Brain pericyte (primary cell): Measurements from ENCODE around the gene SLC4A5.
"Not testable (repeated sequence)": the region's sequence is repeated elsewhere in the genome, so short reads cannot be mapped to it uniquely, and the experiment has no call there.

Source experiments
- DNase-seq: peaks from one replicate; pipeline ENCODE4 v3.0.0-alpha.2; 2012; ENCODE audit warnings: low read depth, low spot score

Gene SLC4A5

DNA sequence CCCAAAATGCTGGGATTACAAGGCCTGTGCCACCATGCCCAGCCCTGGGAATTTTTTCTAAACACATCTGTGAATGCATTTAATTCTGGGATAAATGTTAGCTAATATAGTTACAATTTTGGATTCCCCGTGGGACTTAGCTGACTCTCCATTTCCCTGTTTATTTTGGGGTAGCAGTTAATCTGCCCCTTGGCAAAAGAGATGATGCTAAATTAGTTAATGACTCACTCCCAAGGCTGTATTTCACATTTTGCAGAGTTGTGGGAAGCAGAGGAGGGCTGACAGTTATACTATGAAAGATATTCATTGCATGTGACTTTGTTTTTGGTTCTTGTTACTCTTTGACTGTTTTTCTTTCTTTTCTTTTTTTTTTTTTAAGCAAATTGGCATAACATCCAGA lies 141.6 kb downstream of the SLC4A5 start:
- no peak for DNase-seq

DNA sequence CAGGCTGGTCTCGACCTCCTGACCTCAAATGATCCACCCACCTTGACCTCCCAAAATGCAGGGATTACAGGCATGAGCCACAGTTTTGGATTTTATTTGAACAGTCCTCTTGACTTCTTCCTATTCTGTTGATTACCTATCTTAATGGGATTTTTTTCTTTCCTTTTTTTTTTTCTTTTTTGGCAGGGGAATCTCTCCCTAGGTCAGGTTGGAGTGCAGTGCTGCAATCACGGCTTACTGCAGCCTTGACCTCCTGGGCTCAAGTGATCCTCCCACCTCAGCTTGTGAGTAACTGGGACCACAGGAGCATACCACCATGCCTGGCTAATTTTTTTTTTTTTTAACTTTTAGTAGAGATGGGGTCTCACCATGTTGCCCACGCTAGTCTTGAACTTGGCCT lies 142.0 kb downstream of the SLC4A5 start:
- DNase-seq = no peak

- DNase-seq = no peak
Measured at GRCh38 chr2:74199871-74200305, 143.3 kb downstream of the SLC4A5 start.

DNA sequence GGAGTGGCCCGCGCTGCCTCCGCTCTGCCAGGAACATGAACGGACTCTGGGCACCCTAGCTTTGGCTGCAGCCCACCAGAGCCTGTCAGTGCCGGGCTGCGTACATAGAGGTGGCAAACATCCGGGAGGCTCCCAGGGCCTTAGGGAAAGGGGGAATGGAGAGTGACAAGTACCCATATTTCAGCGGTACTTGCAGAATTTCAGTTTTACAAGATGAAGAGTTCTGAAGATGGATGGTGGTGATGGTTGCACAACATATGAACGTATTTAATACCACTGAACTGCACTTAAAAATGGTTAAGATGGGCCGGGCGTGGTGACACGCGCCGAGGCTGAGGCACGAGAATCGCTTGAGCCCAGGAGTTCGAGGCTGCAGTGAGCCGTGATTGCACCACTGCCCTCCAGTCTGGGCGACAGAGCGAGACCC lies 143.9 kb downstream of the SLC4A5 start:
- no peak for DNase-seq

- peak; percentile 79 for DNase-seq
Measured at GRCh38 chr2:74198461-74199274, 144.5 kb downstream of the SLC4A5 start, which contains the start of gene MTHFD2. Gene MTHFD2, plus strand, starts transcription at chr2:74198615. Its CDS starts 27 bp downstream, at chr2:74198642.

- no peak for DNase-seq
Measured at GRCh38 chr2:74198023-74198460, 145.2 kb downstream of the SLC4A5 start.

- DNase-seq = no peak
Measured at GRCh38 chr2:74197049-74197448, 146.2 kb downstream of the SLC4A5 start.

DNA sequence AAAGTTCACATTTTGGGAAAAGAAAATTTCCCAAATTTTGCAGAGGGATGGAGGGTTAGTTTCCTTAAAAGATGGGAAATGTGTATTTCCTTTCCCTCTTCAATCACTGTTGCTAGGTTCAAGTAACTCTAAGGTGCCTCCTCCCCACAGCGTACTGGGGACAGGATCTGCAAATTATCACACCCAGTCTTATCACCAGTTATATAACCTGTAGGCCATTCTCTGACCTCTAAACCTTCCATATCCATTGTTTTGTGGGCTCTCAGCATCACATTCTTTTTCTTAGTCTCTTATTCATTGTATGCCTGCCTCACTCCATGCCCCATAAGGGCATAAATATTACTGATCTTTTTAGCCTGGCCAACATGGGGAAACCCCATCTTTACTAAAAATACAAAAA lies 148.4 kb downstream of the SLC4A5 start:
- no peak for DNase-seq

DNA sequence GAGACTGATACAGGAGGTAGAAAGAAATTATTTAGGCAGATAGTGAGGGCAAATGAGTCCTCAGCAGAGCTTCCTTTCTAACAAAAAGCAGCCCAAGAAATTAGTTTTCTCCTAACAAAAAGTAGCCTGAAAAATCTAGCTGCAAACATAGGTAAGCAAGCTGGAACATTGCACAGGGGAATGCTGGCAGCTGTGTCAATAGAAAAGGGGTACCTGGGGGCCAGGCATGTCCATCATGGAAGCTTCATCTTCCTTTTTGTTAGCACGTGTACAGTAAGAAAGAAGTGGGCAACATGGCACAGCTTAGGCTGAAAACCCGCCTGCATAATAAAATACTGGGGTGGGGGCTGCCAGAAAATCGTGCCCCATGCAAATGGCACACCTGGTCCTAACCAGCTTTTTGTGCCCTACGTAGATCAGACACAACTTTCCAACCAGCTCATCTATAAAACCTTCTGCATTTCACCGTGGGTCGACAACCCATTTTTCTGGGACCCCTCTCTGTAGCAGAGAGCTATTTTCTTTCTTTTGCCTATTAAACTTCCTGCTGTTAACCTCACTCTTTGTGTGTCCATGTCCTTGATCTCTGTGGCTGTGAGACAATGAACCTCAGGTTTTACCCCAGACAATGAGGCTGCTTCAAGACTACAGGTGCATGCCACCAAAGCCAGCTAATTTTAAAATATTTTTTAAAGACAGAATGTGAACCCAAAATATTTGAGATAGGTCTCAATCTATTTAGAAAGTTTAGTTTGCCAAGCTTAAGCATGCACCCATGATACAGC lies 151.4 kb downstream of the SLC4A5 start:
- no peak for DNase-seq

GRCh38 chr2:74188696-74189095 lies 154.5 kb downstream of the SLC4A5 start:
- no peak for DNase-seq

GRCh38 chr2:74188018-74188601 lies 155.1 kb downstream of the SLC4A5 start:
- no peak for DNase-seq

DNA sequence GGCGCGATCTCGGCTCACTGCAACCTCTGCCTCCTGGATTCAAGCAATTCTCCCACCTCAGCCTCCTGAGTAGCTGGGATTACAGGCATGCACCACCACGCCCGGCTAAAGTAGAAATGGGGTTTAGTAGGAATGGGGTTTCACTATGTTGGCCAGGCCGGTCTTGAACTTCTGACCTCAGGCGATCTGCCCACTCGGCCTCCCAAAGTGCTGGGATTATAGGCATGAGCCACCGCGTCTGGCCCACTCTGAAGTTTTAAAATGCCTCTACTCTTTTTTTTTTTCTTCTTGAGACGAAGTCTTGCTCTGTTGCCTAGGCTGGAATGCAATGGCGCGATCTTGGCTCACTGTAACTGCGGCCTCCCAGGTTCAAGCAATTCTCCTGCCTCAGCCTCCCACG lies 156.5 kb downstream of the SLC4A5 start:
- DNase-seq = not testable (repeated sequence)

- no peak for DNase-seq
Measured at GRCh38 chr2:74186038-74186437, 157.2 kb downstream of the SLC4A5 start.

- no peak for DNase-seq
Measured at GRCh38 chr2:74183878-74184277, 159.3 kb downstream of the SLC4A5 start.

GRCh38 chr2:74181739-74182138 lies 161.5 kb downstream of the SLC4A5 start:
- DNase-seq = no peak

GRCh38 chr2:74179063-74179865 lies 164.0 kb downstream of the SLC4A5 start:
- DNase-seq = no peak

GRCh38 chr2:74178211-74179062 lies 164.8 kb downstream of the SLC4A5 start, which contains the start of gene MOB1A:
Gene MOB1A, minus strand, starts transcription at chr2:74178879. Its CDS starts 205 bp downstream, at chr2:74178674.
- peak; percentile 95 for DNase-seq

GRCh38 chr2:74177696-74178095 lies 165.5 kb downstream of the SLC4A5 start:
- DNase-seq = no peak

- DNase-seq = no peak
Measured at GRCh38 chr2:74174909-74175308, 168.3 kb downstream of the SLC4A5 start.

DNA sequence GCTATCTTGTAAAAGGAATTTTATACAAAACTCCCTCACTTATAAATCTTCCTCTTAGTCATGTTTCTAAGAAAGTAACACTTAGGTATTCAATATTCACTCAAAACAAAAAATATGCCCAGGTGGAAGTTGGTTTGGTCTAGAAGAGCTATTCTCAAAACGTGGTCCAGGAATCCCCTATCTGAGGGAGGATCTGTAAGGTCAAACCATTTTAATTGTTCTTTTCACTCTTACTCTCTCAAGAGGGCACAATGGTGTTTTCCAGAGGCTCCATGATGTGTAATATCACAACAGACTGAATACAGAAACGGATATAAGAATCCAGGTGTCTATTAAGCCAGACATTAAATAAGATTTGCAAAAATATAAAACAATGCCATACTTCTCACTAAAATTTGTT lies 174.5 kb downstream of the SLC4A5 start:
- no peak for DNase-seq
